A549 treated with AZD9567 at 1 μM for 4 hours (cell line): ENCODE data around the gene BPIFB6. TPM values are rescaled to one million over a fixed set of nuclear protein-coding genes. Genes with fewer than 3 reads are reported as not detected.

ENCODE experiments used
- total RNA-seq: library from RNA; stranded (reverse); fragments of 200-300 nt; extraction: Qiagen RNA extraction; gene quantifications from 5 replicates; pipeline ENCODE4 v1.2.3, GENCODE V29; 2022; ENCODE audit not compliant: insufficient read depth

BPIFB6 gene, protein sequence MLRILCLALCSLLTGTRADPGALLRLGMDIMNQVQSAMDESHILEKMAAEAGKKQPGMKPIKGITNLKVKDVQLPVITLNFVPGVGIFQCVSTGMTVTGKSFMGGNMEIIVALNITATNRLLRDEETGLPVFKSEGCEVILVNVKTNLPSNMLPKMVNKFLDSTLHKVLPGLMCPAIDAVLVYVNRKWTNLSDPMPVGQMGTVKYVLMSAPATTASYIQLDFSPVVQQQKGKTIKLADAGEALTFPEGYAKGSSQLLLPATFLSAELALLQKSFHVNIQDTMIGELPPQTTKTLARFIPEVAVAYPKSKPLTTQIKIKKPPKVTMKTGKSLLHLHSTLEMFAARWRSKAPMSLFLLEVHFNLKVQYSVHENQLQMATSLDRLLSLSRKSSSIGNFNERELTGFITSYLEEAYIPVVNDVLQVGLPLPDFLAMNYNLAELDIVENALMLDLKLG
- not detected in 5 replicates for total RNA-seq

DNA sequence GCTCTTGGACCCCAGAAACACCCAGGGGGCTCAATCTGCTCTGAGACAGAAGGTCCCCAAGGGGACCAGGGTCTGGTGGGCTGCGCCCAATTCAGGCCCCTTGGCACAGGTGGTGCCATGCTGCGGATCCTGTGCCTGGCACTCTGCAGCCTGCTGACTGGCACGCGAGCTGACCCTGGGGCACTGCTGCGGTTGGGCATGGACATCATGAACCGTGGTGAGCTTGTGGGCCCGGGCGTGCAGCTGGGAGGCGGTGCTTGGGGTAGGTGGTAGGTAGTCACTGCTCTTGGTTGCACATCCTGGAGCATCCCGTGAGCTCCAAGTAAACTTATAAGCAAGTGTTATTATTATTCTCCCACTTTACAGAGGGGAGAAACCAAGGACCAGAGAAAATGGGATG lies at the start of gene BPIFB6:
TSS of gene BPIFB6 (plus strand) at position 118 of the 400 bp plus-strand sequence. CDS start at position 118, 0 bp downstream.

DNA sequence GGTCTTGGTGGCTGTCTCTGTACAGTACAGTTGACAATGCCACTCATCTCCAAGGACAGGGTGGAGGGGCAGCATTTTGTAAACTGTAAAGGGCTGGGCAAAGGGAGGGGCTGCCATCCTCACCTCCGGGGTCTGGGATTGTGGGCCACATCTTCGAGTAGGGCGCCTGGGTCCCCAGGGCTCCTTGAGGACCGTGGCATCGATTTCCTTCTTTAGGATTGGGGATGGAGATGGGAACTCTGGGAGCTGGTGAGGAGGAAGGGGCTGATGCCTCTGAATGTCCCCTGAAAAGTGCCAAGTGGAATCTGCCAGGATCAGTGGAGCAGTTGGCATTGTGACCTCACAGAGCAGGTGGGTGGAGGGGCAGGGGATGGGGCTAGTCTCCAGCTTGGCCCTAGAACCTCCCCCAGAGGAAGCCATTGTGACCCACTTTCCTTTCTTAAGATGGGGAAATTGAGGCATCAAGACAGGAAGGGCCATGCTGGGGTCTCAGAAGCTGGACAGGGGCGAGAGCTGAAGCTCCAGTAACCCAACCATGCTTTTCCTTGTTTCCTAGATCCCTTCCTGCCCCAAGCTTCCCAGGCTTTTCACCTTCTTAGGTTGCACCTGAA lies 27.2 kb upstream of the BPIFB6 start, which contains the start of gene SUN5:
TSS of gene SUN5 (minus strand) at position 293 of the 611 bp plus-strand sequence. CDS start at position 200, 93 bp downstream.

DNA sequence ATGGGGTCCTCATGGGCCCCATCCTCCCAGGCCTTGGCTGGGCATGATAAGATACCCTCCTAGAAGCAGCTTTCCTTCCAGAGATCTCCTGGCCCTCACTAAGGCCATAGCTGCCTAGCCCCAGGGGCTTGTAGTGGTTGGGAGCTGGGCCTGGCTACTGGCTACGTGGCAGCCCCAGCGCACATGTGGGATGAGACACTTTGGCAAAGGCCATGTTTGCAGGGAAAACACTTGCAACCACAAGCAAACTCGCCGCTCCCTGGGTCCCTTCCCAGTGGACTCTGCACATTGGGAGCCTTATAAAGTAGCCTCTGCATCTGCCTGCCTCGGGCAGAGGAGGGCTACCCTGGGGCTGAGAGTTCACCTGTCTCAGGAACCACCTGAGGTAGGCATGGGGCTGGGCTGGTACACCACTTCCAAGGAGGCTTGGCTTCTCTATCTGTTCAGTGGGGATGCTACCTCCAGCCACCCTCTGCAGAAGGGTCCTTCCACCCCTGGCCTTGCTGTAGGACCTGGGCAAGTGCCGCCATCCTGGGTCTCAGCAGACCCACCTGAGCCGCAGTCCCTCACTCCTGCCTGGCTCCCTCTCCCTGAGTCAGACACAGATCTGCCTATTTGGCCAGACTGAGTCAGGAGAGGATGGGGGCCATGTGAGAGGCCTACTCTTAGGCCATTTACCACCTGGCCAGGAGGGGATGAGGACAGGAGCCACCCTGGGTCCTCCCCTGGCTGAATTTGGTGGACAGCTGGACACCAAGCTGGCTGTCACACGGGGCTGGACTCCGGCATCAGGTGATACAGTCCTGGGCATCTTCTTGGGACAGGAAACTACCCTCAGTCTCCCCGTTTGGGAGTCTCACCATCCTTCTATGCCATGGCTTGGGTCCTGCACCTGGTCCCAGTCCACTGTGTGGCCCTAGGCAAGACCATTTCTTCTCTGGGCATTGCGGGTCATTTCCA lies 23.8 kb upstream of the BPIFB6 start, which contains the start of gene BPIFB2:
TSS of gene BPIFB2 (plus strand) at position 329 of the 960 bp plus-strand sequence. CDS start 871 bp downstream, outside the sequence.

DNA sequence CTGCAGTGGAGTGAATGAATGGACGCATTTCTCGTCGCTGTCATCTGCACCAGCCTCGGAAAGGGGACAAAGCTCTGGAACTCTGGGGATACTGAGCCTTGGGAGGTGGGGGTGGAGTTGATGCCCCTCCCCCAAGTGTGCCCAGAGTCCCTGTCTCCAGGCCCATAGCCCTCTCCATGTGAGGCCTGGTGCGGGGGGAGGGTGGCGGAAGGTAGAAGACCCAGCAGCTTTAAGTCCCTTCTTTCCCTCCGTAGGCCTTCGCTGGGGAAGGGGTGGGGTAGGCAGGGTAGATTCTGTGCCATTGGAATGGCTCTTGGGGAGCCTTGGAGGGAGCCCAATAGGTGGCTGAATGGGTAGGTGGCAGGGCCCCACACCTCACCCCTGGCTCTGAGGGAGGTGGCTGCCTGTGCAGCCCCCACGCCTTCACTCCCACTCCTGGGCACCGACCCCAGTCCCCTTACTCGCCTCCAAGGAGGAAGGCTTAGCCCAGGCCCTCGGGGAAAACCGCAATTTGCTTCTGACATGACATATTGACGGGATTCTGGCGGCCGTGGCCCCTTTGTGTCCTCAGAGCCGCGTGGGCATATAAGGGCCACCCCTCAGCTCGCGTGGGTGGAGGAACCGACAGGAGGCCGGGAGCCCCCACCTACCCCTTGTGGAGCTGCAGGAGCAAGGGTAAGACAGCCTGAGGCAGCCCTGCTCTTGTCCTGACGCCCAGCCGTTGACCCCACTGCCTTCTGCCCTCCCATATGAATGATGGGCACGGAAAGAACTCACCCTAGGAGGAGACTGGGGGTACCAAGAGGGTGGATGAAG lies 22.1 kb downstream of the BPIFB6 start, which contains the start of gene BPIFB3:
TSS of gene BPIFB3 (plus strand) at position 613 of the 816 bp plus-strand sequence. CDS start 1,533 bp downstream, outside the sequence.

DNA sequence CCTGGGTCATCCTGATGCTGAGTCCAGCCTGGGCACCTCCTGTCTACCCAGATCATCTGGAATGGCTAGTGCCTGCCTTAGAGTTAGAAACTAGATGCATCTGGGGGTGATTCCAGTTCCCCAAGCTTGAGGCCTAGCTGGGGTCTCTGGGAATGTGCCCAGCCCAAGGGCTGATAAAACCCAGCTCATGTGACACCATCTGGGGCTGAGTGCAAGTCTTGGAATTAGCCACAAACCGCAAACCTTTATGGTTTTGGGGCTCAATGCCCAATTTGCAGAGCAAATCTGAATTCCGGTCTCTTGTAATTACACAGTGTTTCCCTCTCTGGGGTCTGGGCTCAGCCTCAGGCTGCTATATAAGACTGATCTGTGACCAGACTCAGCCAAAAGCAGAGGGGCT lies 47.8 kb downstream of the BPIFB6 start, which contains the start of gene BPIFB4:
TSS of gene BPIFB4 (plus strand) at position 385 of the 400 bp plus-strand sequence. CDS start 1,884 bp downstream, outside the sequence.

Other genes with a start within 250 kb of the BPIFB6 start
- 138 to 185 TPM (median 143 TPM) in 5 replicates for gene MAPRE1, start 211.7 kb upstream of the BPIFB6 start, total RNA-seq
- not detected in 5 replicates for gene EFCAB8, start 172.7 kb upstream of the BPIFB6 start, total RNA-seq
- not detected in 5 replicates for gene SUN5, start 27.2 kb upstream of the BPIFB6 start, total RNA-seq
- gene BPIFB2, start 23.9 kb upstream of the BPIFB6 start, total RNA-seq = not detected in 5 replicates
- not detected in 5 replicates for gene BPIFB3, start 22.3 kb downstream of the BPIFB6 start, total RNA-seq
- not detected in 5 replicates for gene BPIFB4, start 48.0 kb downstream of the BPIFB6 start, total RNA-seq
- gene BPIFA2, start 136.5 kb downstream of the BPIFB6 start, total RNA-seq = 0.12 TPM in 1 of 5 replicates, not detected in the others
- gene BPIFA3, start 185.7 kb downstream of the BPIFB6 start, total RNA-seq = not detected in 5 replicates
- not detected in 5 replicates for gene BPIFA1, start 204.3 kb downstream of the BPIFB6 start, total RNA-seq